Breast epithelium (tissue), 3 donors: Measurements from ENCODE around the gene PYGO1.

ENCODE experiments used
- CTCF ChIP-seq, 3 donors: fragments of 450-650 bp; IDR thresholded peaks; one replicate each; pipeline ENCODE4 v1.5.1; 2016 to 2017; ENCODE audit warnings: antibody characterized with exemption in 3 of 3, mild to moderate bottlenecking in 3 of 3, moderate library complexity in 3 of 3
- POLR2A ChIP-seq: fragments of 450-650 bp; IDR thresholded peaks from one replicate; pipeline ENCODE4 v1.6.1; 2016; ENCODE audit warnings: antibody characterized with exemption, mild to moderate bottlenecking, moderate library complexity
- POLR2AphosphoS5 ChIP-seq, 3 donors: sonication (generic); formaldehyde crosslinking; IDR thresholded peaks; one replicate each; pipeline ENCODE4 v1.6.1; 2017; ENCODE audit warnings: antibody characterized with exemption in 3 of 3

DNA sequence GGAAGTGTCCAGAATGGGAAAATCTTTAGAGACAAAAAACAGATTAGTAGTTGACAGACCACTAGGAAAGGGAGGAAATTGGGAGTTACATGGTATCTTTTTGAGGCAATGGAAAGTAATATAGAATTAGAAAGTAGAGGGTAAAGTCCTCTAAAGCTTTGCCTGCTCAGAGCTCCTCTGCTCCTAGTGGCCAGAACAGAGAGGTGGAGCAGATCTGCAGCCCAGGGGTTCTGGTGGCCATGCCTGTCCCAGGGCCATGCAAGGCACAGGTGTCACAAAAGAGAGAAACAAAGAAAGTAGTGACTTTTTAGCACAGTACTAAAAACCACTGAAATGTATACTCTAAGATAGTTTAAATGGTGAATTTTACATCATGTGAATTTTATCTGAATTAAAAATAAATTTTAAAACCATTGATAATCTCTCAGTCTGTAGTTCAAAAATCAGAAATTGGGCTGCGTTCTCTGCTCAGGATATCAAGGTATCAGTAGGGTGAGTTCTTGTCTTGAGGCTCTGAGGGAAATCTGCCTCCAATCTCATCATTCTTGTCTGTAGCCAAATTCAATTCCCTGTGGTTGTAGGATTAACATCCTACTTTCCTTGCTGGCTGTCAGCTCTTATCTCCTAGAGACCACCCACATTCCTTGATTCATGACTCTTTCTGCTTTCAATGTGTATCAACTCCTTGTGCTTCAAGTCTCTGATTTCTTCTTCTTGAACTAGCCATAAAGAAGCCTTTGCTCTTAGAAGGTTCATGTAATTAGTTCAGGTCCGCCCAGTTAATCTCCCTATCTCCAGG is 23.6 kb downstream of the PYGO1 start:
- no peak for TF ChIP-seq CTCF (IDR thresholded peaks at IDR 0.05)
- no peak for TF ChIP-seq POLR2AphosphoS5 (IDR thresholded peaks at IDR 0.05)
- TF ChIP-seq POLR2A, result no peak
